Stimulated activated naive CD8-positive, alpha-beta T cell treated with anti-CD3 and anti-CD28 coated beads, Interleukin-15, Interleukin-2, amounts not matched to agents 100 U/mL and 50 U/mL, for 24 hours (primary cell): Measurements from ENCODE around the gene TAPBP.
"Not testable (repeated sequence)": the region's sequence is repeated elsewhere in the genome, so short reads cannot be mapped to it uniquely, and the experiment has no call there.

ENCODE experiments used
- ATAC-seq: fragments of 150-1000 bp; cut with Tn5 transposase; one replicate; pipeline ENCODE4 v1.10.0; 2021
- DNase-seq: peaks from one replicate; pipeline ENCODE4 v3.0.0; 2021

Gene TAPBP

DNA sequence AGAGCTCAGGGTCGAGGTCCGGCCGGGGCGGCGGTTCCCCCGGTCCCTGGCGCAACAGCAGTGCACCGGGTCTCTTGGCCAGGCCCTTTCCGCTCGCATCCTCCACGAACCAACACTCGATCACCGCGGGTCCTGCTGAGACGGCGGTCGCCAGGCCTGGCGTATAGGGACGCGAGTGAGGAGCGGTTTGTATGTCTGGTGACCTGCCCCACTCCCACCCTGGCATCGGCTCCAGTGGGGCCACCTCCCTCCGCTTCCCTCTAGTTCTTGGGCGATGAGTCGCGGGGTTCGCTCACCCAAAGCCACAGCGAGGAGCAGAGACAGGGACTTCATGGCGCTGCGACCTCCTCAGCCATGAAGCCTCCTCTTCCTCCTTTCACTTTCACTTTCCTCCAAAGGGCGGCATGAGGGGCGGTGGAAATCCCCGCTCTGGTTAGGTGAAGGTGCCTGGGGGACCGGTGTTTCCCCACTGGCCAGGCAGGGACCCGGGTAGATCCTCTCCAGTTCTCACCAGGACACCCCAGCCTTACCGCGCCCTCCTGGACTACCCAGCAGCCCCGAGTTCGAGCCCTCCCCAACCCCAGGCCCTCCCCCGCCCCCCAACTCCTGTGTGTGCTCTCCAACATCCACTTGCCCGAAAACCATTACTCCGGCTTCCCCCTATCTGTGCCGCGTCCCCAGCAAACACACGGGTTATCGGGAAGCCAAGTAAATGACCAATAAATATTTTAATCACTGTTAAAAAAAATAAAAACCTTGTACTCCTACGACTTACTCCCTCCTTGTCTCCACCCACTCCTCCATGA is at the start of gene TAPBP:
Gene TAPBP (minus strand): TSS at position 370 of the 806 bp plus-strand sequence. CDS start 37 bp downstream, at position 333.
- DNase-seq (peak; percentile 89), ATAC-seq (peak; percentile 73)

DNA sequence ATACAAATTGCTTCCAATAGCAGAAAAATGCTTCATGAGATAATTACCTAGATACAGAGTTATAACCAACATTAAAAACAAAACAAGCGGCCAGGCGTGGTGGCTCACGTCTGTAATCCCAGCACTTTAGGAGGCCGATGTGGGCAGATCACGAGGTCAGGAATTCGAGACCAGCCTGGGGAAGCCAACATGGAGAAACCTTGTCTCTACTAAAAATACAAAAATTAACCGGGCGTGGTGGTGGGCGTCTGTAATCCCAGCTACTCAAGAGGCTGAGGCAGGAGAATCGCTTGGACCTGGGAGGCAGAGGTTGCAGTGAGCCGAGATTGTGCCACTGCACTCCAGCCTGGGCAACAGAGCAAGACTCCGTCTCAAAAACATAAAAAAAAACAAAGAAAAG is 49.6 kb upstream of the TAPBP start:
- not testable (repeated sequence) for DNase-seq, ATAC-seq

DNA sequence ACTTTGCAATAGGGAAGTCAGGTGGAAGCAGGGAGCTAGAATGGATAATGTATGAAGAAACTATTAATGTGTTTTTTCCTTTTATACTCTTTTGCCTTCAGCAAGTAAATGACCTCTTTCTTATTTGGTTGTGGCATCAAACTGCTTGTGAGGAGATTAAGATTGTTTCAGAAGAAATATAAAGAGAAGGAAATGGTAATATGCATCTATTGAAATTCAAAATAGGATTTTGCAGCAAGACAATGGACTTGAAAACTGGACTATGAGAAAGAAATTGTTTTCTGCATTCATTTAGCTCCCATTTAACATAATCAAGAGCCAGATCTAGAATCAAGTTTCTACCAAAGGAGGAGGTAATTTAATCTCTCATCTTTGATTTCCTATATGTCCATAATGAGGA is 45.5 kb upstream of the TAPBP start:
- ATAC-seq (no peak), DNase-seq (no peak)

DNA sequence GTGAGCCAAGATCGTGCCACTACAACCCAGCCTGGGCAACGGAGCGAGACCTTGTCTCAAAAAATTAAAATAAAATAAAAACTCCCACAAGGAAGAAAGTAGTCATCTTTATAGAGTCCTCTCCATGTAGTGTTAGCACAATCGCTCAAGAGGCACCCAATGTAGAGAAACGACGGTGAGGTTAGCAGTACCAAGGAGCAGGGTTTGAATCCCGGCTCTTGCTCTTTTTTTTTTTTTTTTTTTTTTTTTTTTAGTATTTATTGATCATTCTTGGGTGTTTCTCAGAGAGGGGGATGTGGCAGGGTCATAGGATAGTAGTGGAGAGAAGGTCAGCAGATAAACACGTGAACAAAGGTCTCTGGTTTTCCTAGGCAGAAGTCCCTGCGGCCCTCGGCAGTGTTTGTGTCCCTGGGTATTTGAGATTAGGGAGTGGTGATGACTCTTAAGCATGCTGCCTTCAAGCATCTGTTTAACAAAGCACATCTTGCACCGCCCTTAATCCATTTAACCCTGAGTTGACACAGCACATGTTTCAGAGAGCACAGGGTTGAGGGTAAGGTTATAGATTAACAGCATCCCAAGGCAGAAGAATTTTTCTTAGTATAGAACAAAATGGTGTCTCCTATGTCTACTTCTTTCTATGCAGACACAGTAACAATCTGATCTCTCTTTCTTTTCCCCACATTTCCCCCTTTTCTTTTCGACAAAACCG is 43.4 kb upstream of the TAPBP start:
- not testable (repeated sequence) for DNase-seq, ATAC-seq

DNA sequence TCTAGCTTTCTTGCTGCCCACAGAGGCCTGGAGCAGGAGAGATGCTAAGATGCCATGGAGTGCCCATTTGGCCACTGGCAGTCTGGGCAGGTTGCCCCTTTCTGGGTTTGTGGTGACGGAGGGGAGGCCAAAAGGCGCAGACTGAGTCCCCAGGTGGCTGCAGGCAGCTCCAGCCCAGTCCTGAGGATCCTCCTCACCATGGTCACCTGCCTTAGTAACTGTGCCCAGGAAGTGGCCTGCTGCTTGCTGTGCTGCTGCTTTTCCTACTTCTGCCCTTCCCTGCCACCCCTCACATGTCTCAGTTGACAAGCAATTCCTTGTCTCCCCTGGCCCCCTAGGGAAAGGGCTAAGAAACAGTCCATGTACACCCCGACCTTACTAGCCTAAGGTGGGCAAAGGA is 42.4 kb upstream of the TAPBP start:
- DNase-seq = no peak
- no peak for ATAC-seq

DNA sequence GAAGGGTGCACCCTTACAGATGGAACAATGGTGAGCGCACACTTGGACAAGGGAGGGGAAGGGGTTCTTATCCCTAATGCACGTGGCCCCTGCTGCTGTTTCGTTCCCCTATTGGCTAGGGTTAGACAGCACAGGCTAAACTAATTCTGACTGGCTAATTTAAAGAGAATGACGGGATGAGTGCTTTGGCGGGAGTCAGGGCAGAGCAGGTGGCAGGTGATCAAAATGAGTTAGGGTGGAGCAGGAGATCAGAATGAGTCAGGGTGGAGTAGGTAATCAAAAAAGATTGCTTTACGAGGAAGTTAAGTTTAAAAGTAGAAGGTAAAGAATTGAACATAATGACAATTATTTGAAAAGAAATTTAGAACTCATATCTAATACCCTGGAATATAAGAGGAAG is 42.0 kb upstream of the TAPBP start:
- not testable (repeated sequence) for DNase-seq, ATAC-seq

DNA sequence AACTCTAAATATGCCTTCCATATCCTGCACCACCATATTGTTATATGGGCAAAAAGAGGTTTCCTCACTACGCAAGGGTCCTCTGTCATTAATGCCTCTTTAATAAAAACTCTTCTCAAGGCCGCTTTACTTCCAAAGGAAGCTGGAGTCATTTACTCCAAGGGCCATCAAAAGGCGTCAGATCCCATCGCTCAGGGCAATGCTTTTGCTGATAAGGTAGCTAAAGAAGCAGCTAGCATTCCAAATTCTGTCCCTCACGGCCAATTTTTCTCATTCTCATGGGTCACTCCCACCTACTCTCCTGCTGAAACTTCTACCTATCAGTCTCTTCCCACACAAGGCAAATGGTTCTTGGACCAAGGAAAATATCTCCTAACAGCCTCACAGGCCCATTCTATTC is 33.9 kb upstream of the TAPBP start:
- DNase-seq (no peak), ATAC-seq (no peak)

DNA sequence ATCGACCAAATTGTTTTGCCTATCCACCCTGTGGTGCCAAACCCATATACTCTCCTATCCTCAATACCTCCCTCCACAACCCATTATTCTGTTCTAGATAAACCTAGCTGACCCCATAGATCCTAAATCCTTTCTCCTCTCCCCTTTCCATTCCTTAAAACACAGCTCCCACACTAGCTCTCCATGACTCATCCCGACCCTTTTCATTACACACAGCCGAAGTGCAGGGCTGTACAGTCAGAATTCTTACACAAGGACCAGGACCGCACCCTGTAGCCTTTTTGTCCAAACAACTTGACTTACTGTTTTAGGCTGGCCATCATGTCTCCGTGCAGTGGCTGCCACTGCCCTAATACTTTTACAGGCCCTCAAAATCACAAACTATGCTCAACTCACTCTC is 33.1 kb upstream of the TAPBP start:
- DNase-seq, ATAC-seq: not testable (repeated sequence)

DNA sequence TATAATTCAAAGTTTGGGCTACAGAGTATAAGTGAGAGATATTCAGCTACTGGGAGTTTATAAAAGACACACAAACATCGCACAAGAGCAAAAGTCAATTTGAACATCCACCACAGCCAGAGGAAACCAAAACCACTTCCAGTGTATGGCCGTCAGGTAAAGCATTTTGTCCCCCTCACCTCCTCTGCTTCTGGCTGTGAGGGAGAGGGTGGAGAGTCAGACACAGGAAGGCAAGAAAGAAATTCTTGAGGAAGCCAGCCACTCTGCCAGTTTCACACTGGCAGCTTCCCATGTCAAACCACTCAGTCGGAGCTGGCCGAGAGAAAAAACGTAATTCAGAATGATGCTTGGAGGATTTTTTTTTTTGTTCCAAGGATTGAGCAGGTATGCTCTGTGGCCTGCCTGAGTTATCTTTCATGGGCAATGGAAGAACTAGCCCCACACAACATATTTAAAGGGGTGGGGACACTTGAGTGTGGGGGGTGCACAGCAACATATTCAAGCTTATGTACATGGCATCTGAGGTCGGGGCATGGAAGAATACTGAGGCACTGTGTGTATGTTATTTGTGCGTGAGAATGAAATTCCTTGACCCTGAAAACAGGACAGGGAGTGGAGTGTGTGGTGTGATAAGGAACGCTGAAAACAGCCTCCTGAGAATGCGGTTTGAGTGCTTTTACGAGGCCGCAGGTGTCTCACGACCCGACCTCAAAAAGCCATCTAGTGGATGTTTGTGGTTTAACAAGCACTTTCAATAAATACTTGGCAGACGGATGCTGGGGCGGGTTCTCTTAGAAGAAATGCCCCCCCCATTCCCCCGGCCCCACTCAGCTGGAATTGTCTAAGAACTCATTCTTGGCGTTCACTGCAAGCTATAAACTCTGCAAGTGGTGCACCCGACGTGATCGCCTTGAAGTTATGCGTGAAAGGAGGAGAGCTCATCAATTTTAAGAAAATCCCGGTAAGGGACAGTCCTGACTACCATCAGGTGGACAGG is 31.1 kb upstream of the TAPBP start:
- ATAC-seq (peak; percentile 48), DNase-seq (peak; percentile 55)

DNA sequence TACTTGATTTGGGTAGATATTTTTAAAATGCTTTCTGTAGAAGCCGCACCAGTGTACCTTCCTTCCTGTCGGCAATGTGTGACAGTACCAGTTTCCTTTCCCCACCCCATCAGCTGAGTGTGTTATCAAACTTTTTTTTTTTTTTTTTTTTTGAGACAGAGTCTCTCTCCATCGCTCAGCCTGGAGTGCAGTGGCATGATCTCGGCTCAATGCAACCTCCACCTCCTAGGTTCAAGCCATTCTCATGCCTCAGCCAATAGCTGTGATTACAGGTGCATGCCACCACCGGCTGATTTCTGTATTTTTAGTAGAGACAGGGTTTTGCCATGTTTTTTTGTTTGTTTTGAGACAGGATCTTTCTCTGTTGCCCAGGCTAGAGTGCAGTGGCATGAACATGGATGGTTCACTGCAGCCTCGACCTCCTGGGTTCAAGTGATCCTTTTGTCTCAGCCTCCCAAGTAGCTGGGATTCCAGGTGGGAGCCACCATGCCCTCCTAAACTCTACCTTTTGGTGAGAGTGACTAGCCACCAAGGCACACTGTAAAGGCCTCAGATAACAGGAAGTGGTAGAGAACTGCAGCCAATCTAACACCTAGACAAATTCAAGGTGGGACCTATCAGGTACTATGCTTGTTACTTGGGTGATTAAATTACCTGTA is 30.2 kb upstream of the TAPBP start:
- DNase-seq = peak; percentile 24
- peak; percentile 62 for ATAC-seq

DNA sequence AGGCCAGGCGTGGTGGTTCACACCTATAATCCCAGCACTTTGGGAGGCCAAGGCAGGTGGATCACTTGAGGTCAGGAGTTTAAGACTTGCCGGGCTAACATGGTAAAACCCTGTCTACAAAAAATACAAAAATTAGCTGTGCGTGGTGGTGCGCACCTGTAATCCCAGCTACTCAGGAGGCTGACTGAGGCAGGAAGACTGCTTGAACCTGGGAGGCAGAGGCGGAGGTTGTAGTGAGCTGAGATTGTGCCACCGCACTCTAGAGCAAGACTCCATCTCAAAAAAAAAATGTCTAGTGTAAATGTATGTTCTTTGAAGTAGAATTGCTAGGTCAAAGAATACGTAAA is 29.7 kb upstream of the TAPBP start:
- not testable (repeated sequence) for DNase-seq
- peak; percentile 29 for ATAC-seq

DNA sequence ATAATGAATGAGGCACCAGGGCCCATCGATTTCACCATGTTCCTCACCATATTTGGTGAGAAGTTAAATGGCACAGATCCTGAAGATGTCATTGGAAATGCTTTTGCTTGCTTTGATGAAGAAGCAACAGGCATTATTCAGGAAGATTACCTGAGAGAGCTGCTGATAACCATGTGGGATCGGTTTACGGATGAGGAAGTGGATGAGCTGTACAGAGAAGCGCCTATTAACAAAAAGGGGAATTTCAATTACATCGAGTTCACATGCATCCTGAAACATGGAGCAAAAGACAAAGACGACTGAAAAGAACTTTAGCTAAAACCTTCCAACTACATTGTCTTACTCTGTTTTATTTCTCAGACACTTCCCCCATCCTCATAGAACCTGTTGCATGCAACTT is 25.3 kb upstream of the TAPBP start:
- no peak for ATAC-seq
- no peak for DNase-seq

DNA sequence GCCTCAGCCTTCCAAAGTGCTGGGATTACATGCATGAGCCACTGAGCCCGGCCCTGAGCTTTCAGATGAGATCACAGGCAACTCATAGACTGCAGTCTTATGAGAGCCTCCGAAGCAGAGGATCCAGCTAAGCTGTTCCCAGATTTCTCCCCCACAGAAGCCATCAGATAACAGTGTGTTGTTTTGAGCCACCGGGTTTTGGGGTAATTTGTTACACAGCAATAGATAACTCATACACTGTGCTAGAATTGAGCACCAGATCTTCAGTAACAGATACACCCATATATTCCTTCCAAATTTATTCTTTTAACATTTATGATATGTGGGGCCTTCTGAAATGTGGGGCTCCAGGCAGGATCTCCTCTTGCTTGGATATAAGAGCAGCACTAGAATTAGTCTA is 22.6 kb upstream of the TAPBP start:
- no peak for DNase-seq
- ATAC-seq = no peak

DNA sequence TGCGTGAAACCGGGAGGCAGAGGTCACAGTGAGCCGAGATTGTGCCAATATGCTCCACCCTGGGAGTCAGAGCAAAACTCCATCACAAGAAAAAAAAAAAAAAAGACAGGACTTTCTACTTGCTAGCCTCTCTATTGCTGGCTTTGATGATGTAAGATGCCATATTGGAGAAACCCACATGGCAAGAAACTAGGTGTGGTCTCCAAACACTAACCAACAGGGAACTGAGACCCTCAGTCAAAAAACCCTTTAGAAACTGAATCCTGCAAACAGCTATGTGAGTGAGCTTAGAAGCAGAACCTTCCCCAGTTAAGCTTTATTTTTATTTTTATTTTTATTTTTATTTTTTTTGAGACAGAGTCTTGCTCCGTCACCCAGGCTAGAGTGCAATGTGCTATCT is 22.0 kb upstream of the TAPBP start:
- ATAC-seq (no peak), DNase-seq (no peak)

DNA sequence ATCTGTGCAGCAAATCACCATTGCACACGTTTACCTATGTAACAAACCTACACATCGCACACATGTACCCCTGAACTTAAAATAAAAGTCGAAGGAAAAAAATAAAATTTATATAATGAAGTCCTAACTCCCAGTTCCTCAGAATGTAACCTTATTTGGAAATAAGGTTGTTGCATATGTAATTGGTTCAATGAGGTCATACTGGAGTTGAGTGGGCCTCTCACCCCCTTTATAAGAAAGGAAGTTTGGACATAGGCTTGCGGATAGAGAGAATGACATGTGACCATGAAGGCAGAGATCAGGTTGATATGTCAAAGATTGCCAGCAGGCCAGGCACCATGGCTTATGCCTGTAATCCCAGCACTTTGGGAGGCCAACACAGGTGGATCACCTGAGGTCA is 19.8 kb upstream of the TAPBP start:
- DNase-seq (no peak), ATAC-seq (no peak)

DNA sequence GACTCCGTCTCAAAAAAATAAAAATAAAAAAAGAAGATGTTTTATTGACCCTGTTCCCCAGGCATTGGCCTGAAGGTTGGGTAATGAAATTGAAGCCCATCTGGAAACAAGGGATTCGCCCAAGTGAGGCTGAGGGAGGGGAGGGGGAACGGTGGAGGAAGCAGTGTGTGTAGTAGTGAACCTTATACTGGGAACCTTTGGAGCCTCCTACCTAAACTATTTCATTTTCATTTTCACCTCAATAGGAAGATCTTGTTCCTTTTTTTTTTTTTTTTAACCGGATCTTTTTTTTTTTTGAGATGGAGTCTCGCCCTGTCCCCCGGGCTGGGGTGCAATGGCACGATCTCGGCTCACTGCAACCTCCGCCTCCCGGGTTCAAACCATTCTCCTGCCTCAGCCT is 16.9 kb upstream of the TAPBP start:
- DNase-seq (no peak), ATAC-seq (no peak)

DNA sequence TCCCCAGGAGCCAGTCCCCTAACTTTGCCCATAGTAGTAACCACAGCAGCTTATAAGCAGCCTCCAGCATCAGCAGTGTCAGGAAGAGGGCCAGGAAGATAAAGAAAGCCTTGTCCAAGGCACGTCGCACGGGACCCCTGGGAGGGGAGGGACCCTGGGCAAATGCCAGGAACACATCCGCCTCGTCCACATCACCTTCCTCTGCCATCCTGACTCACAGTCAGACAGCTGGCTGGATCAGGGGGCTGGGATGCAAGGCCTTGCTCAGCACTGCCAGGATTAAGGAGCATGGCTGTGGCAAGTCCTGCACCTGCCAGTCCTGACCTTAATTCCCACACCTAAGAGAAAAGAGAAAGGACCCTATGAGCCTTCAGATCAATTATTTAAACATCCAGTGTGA is 15.2 kb upstream of the TAPBP start:
- ATAC-seq (no peak), DNase-seq (no peak)

DNA sequence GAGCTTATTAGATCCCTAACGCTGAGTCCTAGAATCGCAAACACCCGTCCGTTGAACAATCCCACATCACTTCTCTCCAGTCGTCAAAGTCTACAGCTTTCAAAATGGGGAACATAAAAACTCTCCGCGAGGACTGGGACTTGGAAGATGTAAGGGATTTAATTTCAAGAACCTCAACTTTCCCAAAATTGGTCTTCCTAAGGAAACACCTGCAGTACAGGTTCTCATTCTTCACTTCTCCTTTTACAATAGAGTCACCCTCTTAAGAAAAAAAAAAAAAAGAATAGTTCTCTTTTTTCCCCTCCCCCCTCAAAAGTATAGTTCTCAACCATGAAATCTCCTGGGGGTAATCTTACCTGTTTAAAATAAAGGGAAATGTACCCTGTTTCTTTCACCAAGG is 10.2 kb upstream of the TAPBP start:
- DNase-seq (no peak), ATAC-seq (no peak)

DNA sequence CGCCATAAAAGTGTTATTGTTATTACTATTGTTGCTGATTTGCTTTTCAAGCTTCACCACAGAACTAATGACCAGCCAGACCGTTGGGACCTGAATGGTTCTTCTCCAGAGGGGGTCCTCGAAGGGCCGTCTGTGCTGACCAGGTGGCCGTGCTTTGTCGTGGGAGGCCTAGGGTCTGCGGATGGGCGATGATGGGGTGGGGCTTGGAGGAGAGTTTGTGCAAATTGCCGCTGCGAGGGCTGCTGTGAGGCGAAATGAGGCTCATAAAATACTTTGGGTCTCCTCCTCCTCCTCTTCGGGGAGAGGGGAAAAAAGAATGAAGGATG is 9.7 kb upstream of the TAPBP start:
- ATAC-seq (no peak), DNase-seq (no peak)

DNA sequence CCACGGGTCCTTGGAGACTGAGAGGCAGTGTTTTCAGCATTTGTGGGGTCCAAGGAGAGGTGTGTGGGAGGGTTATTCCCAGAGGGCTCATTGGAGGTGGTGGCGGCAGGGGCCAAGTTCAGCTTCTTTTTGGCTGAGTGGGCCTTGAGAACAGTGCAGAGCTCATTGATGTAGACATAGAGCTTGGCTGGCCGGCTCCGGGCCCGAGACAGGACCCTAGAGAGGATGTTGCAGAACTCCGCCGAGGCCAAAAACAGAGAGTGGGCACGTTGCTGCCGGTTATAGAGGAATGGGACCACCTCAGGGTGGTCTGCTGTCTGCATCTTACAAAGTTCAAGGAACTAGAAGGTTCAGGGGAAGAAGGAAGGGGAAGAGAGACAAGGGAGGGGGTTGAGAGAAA is 7.3 kb upstream of the TAPBP start:
- ATAC-seq = no peak
- DNase-seq = no peak

DNA sequence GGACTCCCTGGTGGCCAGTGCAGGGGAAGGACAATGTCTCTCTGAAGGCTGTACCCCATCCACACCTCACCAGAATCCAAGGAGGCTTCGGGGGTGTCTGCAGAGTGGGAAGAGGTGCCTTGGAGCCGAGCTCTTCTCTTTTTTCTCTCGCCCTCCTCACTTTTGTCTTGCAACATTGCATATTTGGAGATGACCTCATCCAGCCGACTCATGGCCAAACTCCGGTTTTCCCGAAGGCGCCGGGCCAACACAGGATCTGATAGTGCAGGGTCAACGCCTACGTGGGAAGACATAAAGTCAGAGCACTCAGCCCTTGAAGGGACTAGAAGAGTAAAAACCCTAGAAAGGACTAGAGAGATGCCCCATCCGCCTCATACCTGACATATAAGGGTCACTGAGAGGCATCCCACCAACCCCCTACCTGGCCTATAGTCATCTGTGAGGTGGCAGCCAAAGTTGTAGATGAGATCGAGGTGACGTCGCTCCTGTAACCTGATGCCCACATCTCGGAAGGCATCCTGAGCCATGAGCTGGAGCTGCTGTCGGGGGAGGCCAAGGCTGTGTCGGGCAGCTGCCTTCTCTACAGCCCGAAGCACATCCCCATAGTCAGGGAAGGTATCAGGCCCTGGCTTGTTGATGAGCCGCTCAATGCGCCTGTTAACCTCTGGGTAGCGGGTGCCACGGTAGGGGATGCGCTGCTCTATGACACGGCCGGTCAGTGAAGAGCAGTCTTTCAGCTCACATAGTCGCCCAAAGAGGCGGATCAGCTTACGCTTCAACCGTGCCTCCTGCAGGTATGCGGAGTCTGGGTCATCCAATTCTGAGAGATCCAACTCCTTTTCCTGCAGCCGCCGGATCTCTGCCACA is 6.7 kb upstream of the TAPBP start:
- DNase-seq (no peak), ATAC-seq (no peak)
